HG03066 (cell line): ENCODE measurements around the gene SCGB3A1.

ENCODE experiments used
- ATAC-seq: cut with Tn5 transposase; IDR thresholded peaks from one replicate; pipeline ENCODE4 v1.9.1; 2021; ENCODE audit warnings: low read depth; ENCODE audit not compliant: unreplicated experiment

SCGB3A1 gene

DNA sequence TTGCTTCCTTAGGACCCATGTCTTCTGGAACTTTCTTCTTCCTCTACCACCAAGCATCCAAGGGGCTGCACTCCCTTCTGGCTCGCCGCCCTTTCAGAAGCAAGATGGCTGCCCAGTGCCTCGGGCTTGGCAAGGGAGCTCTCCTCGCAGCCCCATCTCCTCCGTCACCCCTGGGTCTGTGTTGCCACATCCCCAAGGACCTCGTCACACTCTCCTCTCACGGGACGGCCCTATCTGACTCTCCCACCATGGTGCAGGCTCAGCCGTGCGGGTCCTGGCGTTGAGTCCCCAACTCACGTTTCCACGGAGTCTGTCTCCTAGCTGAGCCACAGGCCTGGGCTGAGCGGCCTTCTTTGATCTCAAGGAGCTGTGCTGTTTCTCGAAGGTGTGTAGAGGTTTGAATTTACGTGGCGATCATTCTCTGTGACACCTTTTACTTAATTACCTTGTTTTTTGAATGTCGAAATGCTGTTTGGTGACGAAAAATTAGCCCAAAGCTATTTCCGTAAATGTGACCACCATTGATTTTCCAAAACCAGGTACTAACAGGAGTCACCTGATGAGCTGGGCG lies 15.0 kb upstream of the SCGB3A1 start:
- ATAC-seq = no peak

- ATAC-seq = no peak
These were observed 14.4 kb upstream of the SCGB3A1 start for GRCh38 chr5:180605554-180606214.

DNA sequence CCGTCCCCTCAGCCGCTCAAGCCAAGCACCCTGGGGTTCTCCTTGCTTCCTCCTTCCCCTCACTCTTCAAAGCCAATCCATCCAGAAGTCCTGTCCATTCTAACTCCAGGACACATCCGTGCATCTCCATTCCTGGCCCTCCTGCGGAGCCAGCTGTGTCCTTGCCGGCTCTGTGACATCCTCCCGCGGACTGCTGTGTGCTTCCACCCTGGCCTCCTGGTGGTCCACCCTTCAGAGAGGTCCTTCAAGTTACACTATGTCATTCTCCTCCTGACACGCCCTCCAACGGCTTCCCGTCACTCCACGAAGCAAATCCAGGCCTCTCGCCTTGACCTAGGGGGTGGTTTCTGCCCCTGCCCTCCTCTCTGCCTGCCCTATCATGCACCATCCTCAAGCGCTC lies 13.0 kb upstream of the SCGB3A1 start:
- no peak for ATAC-seq

GRCh38 chr5:180603076-180603594 lies 11.8 kb upstream of the SCGB3A1 start:
- ATAC-seq = no peak

GRCh38 chr5:180602481-180603075 lies 11.3 kb upstream of the SCGB3A1 start:
- no peak for ATAC-seq

GRCh38 chr5:180601591-180602480 lies 10.5 kb upstream of the SCGB3A1 start:
- no peak for ATAC-seq

GRCh38 chr5:180600554-180601041 lies 9.3 kb upstream of the SCGB3A1 start:
- no peak for ATAC-seq

DNA sequence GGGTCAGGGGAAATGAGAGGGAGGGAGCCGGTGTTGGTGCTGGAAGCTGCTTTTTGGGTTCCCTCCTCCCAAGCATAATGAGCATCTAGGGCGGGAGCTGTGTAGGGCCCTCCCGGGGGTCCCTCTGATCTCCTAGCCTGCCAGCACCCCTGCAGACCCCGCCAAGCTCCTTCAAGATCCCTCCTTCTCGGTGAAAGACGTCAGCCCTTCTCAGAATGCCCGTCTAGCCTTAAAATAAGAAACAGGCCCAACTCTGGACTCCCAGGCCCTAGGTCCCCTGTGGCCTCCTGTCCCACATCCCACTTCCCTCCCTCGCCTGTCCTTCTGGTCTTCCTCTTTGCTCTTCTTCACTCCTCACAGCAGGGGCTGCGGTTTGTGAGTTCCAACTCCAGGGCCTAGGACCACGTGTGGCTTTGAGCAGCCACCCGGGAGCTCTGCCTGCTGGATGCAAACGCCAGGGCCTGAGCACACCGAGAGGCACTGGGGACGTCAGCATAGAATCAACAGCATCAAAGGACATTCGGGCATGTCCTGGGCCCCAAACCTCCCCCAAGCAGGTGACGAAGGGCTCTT lies 8.8 kb upstream of the SCGB3A1 start:
- no peak for ATAC-seq

GRCh38 chr5:180599590-180599914 lies 8.3 kb upstream of the SCGB3A1 start:
- ATAC-seq = no peak

DNA sequence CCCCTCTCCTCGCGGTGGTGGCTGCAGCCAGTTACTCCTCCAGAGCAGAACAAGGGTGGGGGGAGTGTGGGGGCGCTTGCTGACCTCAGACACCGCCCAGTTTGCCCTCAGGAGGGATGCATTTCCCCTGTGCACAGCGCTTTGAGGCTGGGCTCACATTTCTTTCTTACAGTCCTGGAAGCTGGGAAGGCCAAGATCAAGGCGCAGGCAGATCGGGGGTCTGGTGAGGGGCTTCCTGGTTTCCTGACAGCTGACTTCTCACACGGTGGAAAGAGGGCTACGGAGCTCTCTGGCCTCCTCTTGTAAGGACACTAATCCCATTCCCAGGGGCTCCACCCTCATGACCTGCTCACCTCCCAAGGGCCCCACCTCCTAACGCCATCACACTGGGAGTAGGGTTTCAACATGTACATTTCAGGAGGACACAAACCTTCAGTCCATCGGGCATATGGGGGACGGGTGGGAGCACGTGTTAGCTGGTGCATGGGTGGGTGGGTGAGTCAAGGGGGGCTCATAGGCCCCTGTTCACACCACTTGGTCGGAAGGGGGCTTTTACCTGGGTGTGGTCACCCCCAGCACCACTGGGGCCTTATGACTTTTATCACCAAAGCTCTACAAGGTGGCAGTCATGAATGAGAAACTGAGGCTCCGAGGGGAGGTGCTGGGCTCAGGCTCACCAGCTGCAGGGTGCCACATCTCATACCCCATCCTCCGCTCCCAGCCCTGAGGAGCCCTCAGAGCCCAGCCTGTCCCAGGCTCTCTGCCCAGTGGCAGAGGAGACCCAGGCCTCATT lies 7.7 kb upstream of the SCGB3A1 start:
- ATAC-seq = no peak

GRCh38 chr5:180598316-180598701 lies 7.0 kb upstream of the SCGB3A1 start:
- no peak for ATAC-seq

DNA sequence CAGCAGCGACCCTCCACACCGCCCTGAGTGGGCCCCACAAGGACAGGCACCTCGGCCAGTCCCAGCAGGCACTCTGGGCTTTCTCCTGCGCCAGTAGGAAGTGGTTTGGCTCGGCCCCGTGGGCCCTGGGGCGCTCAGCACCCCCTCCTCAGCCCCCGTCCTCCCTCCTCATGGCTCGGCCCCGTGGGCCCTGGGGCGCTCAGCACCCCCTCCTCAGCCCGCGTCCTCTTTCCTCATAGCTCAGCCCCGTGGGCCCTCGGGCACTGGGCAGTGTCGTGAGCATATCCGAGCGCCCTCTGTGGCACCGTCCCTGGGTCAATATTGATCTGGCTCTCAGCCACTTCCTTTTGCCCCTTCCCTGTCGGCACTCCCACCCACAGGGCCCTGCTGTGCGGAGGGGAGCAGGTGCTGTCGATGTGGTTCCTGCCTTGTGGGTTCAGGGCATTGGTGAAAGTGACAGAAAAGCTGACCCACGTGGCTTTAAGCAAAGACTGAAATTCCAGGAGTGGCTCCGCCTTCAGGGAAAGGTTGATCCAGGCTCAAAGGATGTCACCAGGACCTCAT lies 5.5 kb upstream of the SCGB3A1 start:
- no peak for ATAC-seq

GRCh38 chr5:180596115-180596667 lies 4.9 kb upstream of the SCGB3A1 start:
- ATAC-seq = no peak

GRCh38 chr5:180595381-180596114 lies 4.2 kb upstream of the SCGB3A1 start:
- ATAC-seq = no peak

DNA sequence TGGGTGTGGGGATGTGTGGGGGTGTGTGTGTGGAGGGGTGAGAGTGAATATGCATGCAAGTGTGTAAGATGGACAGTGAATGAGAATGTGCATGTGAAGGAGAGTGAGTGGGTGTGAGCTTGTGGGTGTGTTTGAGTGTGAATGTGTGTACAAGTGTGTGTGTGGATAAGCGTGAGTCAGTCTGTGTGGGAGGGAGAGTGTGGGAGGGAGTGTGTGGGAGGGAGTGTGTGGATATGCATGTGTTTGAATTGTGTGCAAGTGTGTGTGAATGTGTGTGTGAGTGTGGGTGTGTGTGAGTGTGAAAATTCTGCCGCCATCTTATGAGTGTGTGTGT lies 3.7 kb upstream of the SCGB3A1 start:
- ATAC-seq = no peak

GRCh38 chr5:180594311-180595045 lies 3.2 kb upstream of the SCGB3A1 start:
- ATAC-seq = no peak

GRCh38 chr5:180593446-180594206 lies 2.3 kb upstream of the SCGB3A1 start:
- no peak for ATAC-seq
